NCI-H82 (cell line): ENCODE results near the gene KCNK1.

Source experiments
- DNase-seq: peaks from one replicate; lab custom pipeline; 2025; lab: John Stamatoyannopoulos, UW

The KCNK1 gene

DNA sequence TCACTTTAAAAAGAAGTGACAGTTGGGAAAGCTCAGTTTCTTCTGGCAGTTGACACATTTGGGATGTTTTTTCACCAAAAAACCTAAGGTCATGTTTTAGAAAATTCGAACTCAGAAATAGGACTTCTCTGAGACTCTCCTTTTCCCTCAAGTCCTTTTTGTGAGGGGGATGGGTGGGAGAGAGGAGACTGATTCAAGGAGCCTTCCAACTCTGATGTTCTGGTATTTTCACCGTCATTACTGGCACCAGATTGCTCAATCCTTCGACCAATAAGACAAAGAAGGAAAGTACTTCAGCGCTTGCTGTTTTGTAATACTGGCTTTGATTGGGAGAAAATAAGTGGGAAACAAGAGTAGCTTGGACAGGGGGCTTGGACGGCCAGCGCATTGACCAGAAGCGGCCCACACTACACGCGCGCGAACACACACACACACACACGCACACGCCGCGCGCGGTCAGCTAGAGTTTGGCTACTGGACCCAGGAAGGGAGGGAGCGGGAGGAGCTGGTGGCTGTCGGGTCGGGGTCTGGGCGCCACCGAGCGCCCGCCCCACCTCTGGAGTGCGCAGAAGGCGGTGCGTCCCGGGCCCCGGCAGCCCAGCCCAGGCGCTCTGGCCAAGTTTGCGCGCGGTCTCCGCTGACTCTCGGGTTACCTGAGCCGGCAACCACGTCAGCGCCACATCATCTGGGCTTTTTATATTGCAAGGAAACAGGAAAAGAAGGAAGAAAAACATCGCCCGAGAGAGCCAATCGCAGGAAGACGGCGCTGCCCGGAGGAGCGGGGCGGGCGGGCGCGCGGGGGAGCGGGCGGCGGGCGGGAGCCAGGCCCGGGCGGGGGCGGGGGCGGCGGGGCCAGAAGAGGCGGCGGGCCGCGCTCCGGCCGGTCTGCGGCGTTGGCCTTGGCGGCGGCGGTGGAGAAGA lies at the start of gene KCNK1:
Gene KCNK1 (plus strand): TSS at position 855 of the 921 bp plus-strand sequence. CDS start 66 bp downstream, at position 921.
- peak; percentile 36 for DNase-seq

DNA sequence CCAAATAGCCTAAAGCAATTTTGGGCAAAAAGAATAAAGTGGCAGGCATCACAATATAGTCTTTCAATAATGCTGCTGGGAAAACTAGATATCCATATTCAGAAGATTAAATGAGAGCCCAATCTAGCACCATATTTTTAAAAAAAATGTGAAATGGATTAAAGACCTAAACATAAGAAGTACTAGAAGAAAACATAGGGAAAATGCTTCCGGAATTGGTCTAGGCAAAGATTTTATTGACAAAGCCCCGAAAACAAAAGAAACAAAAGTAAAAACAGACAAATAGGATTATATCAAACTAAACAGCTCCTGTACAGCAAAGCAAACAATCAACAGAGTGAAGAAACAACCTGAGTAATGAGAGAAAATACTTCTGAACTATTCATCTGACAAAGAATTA lies 48.6 kb upstream of the KCNK1 start:
- no peak for DNase-seq

DNA sequence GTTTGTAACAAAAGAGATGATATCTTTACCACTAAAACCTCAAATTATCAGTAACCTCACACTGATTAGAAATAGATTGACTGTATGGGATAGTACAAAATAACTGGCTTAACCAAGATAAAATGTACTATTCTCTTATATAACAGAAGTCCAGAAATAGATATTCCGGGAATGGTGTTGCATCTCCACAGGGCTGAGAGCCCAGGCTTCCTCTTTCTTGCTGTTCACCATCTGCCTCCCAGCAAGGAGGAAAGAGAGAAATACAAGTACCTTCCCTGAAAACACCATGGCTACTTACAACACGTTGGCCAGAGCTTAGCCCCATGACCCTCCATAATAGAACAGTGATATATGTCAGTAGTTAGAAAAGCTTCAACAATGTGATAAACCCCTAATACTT lies 47.0 kb upstream of the KCNK1 start:
- no peak for DNase-seq

DNA sequence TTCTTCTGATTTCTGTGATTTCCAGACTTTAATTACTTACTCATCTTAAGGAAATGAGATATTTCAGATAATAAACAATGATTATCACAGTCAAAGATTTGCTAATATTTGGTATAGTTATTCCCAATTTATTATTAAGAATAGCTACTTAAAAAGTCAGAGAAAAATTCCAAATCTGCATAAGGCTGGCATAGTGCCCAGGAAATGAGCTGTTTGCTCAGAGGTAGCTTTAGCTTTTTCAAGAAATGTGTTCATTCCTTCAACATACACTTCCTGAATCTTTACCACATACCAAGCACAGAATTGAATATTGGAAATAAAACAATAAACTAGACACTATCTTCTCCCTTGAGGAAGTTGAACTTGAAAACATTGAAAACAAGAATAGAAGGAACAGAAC lies 44.3 kb upstream of the KCNK1 start:
- DNase-seq, result no peak

DNA sequence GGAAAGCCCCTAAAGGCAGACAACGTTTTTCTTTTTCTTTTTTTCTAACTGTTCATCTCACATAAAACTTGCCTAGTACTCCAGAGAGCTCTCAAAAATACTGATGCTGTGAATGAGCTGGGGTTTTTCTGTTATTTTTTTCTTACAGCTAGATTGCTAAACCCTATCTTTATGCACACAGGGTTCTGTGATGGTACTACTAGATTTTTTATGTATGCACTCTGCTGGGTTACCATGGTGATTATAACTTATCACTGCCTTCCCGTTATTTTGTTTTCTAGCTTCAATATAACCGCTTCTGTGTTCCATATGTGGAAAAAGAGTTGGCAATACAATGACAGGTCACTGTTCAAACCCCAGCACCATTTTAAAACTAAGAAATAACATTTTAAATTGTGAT lies 43.7 kb upstream of the KCNK1 start:
- no peak for DNase-seq

DNA sequence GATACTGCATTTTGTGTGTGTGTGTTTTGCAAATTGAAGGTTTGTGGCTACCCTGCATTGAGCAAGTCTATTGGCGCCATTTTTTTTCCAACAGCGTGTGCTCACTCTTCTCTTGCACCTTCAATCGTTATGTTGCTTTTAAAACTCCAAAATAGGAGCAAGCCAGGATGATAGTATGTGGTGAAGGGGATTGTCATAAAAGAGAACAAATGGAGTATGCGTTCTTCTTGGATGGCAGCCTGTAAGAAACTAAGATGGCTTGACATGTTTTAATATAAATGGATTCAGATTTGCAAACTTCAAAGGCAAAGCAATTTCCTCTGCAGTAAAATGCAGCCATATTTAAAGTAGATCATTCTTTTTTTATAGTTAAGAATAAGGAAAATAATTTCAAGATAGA lies 43.2 kb upstream of the KCNK1 start:
- no peak for DNase-seq

DNA sequence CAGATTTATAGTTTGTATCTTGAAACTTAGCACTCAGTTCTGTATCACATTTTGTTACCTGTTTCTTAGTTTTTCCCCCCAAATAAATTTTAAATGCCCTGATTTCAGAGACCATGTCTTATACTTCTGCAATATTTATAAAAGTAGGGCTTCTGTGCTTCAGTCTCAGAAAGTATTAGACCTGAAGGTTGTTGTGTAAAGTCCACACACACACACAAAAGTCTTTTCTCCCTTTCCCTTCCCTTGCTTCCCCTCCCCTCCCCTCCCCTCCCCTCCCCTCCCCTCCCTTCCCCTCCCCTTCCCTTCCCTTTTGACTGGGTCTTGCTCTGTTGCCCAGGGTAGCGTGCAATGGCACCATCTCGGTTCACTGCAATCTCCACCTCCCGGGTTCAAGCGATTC lies 41.0 kb upstream of the KCNK1 start:
- no peak for DNase-seq

DNA sequence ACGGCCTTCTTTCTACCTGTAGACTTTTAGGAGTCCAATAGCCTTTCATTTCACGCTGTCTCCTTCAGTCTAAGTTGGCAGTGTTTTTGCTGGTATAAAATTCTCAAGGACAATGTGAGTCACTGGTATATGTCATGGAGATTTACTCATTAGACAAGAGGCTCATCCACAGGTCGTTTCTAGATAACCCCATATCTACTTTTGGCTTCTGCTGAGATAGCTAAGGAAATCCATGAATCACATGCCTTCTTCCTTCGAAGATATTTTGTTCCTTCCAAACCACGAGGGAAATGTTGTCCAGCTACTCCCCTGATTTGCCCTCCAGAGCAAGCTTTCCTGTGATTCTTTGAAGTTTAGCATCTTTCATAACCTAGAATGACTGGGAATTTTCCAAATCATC lies 38.5 kb upstream of the KCNK1 start:
- no peak for DNase-seq

DNA sequence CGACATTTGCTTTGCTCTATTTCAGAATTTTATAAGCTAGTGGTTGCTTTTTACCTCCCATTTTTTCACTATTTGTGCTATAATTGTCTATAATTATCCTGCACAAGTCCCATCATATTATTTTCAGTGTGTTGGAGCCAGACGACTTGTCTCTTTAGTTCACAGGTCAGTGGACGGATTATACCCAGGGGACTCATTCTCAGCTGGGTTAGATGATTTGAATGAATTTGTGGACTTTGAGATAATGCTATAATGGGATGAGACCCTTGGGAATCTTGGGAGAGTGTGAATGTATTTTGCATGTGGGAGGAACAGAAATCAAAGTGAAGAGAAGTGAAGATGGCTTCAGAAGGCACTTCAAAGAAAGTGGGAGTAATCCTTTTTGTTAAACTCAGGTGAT lies 31.5 kb upstream of the KCNK1 start:
- peak; percentile 10 for DNase-seq

DNA sequence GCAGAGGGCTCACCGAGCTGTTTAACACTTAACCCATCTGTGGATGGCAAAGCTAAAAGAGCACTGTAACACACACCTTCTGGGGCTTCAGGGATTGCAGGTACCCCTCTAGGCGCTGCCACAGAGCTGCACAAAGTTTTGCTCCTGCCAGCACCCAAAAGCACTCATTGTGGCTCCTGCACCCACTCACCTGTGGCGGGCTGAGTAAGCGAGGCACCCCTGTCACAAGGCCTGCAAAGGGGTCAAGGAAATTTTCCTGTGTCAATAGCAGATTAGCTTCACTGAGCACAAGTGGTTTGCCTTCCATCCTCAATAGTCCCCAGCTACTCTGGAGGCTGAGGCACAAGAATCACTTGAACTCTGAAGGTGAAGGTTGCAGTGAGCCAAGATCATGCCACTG lies 29.5 kb upstream of the KCNK1 start:
- DNase-seq, result no peak

DNA sequence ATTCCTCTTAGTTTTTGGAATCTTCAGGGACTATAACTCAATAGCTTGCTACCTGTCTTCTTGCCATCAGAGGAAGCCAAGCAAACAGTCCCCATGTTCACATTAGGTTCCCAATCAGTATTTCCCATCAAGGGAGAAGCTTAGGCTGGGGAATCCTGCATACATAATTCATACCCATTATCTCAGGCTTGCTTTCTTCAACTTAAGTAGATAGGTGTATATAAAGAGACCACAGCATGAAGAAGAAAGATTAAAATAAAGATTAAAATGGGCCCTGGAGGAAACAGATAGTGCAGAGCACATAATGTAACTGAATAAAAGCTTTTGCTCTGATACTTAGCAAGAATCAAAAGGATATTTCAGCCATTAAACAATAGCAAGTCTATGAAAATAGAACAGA lies 29.0 kb upstream of the KCNK1 start:
- no peak for DNase-seq

DNA sequence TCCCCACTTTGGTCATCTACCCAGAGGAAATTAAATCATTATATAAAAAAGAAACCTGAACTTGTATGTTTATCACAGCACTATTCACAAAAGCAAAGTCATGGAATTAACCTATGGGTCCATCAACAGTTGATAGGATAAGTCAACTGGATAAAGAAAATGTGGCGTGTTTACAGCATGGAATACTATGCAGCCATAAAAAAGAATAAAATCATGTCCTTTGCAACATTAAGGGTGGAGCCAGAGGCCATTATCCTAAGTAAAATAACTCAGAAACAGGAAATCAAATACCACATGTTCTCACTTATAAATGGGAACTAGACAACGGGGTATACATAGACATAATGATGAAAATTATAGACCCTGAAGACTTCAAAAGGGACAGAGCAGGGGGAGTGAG lies 27.6 kb upstream of the KCNK1 start:
- no peak for DNase-seq

DNA sequence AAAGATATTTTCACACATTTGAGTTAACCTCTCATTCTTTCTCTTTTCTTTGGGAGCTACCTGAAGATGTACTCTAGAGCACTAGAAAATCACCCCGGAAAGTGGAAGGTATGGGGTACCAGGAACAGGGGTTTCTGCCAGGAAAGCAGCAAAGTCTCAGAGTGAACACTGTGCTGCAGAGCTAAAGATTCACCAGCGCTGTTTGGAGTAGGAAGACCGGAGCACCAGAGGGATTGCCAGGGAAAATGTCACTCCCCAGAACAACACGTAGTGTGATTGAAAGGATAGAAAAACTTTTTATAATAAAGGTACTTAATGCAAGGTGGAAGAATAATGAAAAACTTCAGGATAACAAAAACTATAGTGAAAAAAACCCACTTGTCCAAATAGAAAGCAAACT lies 26.7 kb upstream of the KCNK1 start:
- no peak for DNase-seq

DNA sequence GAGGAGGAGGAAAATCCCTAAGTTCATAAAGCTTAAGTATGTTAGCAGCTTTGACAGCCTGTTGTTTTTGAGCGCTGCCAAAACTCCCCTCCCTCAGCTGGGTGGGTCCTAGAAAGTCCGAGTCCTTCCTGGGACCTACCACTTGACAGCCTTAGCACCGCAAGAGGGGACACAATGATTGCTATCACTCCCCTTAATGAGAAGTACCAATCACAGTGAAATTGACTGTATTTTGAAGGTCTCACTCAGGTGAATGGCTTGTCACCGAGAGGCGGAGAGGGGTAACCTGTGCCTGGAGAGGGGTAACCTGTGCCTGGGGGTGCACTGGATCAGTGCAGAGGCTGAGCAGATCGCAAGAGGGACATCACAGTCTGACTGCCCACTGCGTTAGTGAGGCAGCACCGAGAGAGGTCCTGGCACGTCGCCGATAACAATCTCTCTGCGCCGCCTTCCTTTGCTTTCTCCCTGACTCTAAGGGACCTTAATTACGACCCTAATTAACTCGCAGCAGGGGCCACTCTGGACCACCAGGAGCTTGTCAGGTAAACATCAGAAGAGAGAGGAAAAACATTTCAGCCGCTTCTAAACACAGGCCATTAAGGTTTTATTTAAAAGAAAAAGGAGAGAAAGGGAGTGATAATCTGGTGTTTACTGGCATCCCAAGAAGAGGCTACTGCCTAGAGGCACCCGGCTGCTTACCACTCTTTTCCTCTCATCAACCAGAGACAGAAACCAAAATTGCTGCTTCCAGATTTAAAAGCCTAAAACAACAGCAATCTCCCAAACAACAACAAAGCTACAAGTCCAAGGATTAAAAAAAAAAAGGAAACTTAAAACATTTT lies 25.7 kb upstream of the KCNK1 start:
- DNase-seq, result peak; percentile 29

DNA sequence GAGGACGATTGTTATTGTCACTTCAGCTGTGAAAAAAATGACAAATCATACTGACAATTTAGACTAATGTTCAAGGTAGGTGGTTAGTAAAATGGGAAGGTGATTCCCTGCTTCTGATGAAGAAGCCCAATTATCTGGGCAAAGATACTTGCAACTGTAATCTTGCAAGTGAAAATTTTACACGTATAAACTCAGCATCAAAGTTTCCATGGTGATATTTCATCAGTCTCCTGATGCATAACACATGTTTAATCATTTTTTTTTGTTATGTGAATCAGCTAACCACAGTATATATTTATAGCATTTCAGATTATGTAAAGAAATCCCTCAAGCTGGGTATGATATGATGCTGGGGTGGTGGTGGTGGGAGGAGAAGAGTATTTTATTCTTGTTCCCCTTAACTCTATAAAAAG lies 16.4 kb upstream of the KCNK1 start:
- no peak for DNase-seq

DNA sequence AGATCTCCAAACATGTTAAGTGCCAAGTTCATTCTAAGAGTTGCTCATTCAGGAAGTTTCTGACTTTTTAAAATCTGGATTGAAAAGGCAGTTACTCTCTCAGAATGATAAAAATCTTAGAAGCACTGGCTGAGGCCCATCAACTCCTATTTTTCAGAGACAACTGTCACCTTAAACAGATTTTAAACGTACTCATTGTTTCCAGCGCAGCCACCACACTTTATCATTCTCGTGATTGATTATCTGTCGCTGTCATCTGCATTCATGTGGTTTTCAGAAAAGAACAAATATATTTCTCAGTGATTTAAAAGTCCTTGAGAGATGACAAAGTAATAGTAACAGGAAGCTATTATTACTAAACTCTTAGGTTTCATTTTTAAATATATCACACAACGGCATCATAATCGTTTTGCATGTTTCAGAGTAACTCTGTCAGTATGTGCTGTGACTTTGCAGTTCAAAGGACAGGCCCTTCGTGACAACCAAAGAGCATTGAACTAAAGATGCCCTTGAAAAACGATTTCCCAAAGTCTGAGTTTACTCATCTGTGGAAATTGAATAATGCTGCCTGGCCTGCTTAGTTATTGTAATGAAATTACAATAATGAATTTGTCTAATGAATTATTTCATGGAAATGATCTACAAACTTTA lies 14.9 kb upstream of the KCNK1 start:
- DNase-seq, result no peak

DNA sequence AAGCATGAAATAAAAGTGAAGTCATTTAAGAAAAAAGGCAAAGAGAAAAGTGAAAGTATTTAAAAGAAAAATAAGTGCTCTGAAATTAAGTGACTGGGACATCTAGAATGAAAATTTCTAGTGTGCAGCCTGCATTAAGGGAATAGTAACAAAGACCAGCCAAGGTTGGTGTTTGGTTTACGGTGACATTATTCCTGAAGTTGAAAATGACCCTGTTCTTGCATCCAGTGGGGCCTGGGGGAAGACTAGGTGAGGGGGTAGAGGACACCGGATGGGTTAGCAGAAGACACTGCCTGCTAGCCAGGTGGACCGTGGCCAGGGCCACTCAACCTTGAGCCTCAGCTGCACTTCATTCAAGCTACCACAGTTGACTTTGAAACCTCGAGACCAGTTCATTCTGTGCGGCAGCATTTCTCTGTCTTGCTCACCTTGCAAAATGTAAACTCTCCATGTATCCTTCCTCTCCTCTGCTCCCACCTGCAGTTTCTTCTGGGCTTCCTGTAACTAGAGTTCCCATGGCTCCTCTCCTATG lies 14.3 kb upstream of the KCNK1 start:
- no peak for DNase-seq

DNA sequence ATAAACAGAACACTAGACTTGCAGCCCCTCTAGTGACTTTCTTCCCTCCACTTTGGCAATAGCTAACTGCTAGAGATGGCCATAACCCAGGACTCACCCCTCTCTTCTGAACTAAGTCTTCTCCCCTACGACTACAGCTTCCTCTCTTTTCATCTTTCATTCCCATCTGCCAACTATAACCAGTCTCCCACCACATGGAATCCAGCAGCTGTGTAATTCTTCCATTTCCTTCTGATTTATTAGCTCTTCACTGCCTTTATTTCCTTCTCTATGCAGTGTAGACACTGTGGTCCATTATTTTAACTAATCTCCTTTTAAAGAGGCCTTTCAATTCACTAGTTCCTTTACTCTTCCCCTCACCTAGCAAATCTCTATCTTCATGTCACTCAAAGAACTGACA lies 13.4 kb upstream of the KCNK1 start:
- no peak for DNase-seq

DNA sequence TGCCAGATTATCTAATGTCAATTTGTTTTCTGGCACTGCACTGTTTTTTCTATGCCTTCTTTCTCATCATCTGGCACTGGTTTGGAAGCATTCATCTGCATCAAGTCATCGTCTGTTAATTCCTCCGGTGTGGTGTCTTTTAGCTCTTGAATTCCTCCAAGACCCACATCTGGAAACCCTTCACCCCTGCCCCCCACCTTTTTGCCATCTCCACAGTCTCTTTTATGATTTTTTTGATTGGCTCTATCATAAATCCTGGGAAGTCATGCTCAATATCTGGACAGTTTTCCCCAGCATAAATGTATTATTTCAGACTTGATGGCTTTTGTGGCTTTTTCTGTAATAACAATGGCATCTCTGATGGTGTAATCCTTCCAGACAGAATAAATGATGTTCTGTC lies 10.4 kb upstream of the KCNK1 start:
- DNase-seq, result no peak

DNA sequence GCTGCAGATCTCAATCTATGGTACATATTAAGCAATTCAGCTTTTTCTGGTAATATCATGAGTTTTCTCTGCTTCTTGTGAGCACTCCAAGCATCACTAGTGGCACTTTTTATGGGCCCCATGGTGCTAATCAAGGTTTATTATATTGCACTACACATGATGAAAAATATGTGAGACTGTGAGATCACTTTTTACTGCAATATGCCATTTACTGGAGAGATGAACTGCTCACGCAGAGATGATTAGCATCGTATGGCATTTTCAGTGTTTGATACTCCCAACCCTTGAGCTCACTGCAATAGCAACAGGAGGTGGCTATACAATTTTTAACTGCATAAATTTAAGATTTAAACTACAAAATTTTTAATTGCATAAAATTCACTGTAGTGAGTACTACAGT lies 8.7 kb upstream of the KCNK1 start:
- no peak for DNase-seq

DNA sequence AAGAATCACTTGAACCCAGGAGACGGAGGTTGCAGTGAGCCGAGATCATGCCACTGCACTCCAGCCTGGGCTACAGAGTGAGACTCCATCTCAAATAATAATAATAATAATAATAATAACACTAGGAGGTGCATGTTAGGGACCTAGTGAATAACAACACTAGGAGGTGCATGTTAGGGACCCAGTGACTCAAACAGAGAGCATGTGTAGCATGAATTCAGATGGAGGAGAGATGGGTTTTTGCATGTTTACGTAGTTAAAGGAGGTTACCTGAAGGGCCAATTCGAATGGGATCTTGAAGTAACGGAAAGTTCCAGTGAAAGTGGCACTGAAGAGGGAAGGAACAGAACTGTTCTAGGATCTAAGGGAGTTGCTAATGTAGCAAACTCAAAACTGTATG lies 7.1 kb upstream of the KCNK1 start:
- DNase-seq, result no peak
